GM10248 (cell line): ENCODE measurements around the gene ATP2B2.

Source experiments
- CTCF ChIA-PET: fragments of 300-600 bp; sonication (Branson Sonifier 250); formaldehyde crosslinking; extraction: SDS; loops from one replicate; lab custom pipeline; 2021; ENCODE audit warnings: antibody characterized with exemption; lab: Yijun Ruan, JAX
- POLR2A ChIA-PET: fragments of 350-650 bp; sonication (Branson Sonifier 250); formaldehyde crosslinking; extraction: SDS; loops from one replicate; lab custom pipeline; 2020; ENCODE audit warnings: antibody characterized with exemption; lab: Yijun Ruan, JAX
- DNase-seq: peaks from one replicate; pipeline ENCODE4 v3.0.0; 2012; ENCODE audit errors: extremely low spot score
- CTCF ChIP-seq: IDR thresholded peaks from 2 replicates; pipeline ENCODE4 v1.5.1; 2012; ENCODE audit warnings: mild to moderate bottlenecking, low read depth; ENCODE audit errors: extremely low read depth, missing control alignments, control extremely low read depth

ATP2B2 gene

DNA sequence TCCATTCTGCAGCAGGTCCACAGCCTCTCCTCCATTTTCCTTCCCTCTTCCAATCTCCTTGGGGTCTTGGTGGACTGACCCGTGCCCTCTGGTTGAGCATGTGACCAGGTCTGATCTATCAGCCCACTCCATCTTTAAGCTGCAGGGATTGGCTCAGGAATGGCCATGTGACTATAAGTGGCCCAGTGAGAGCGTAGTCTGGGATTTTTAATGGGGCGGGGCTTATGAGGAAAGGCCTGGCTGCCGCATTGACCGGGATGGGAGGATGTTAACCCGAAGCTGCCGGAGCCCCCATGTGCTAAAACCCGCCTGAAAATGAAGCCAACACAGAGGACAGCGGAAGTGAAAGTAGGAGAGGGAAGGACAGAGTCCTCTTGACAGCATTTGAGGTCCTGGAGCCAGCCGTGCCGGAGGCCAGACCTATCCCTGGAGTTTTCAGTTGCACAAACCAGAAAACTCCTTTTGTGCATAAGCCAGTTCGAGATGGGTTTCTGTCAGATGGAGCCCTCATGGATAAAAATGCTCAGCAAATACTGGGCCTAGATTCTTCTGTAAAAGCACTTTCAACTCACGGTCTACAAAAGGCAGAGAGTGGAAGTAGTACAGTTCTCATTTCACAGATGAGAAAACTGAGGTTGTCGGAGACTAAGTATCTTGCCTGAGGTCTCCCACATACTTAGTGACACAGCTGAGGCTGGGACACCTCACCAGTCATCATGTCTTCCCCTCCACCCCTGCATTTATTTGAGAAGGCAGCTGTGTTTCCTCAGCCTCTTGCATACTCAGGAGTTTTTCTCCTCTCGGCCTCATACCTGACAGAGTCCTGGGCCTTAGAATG is 61.9 kb downstream of the ATP2B2 start:
- POLR2A ChIA-PET = no interaction called here
- CTCF ChIA-PET = interaction anchor here (1.3 kb wide), 1 partner anchor 10 kb away, joined by 5 read pairs; no protein-coding TSS in a partner anchor
- no peak for DNase-seq

GRCh38 chr3:10442151-10442795 is 63.1 kb downstream of the ATP2B2 start:
- ChIA-PET POLR2A (no interaction called here), CTCF (interaction anchor here (1.3 kb wide), 1 partner anchor 9 kb away, joined by 5 read pairs; no protein-coding TSS in a partner anchor)
- no peak for TF ChIP-seq CTCF
- no peak for DNase-seq

More for the DNA sequence above, 61.9 kb downstream of the ATP2B2 start:
- no peak for TF ChIP-seq CTCF

GRCh38 chr3:10440684-10441083 is 64.7 kb downstream of the ATP2B2 start:
- ChIA-PET CTCF (no interaction called here), POLR2A (no interaction called here)
- TF ChIP-seq CTCF = no peak
- no peak for DNase-seq

DNA sequence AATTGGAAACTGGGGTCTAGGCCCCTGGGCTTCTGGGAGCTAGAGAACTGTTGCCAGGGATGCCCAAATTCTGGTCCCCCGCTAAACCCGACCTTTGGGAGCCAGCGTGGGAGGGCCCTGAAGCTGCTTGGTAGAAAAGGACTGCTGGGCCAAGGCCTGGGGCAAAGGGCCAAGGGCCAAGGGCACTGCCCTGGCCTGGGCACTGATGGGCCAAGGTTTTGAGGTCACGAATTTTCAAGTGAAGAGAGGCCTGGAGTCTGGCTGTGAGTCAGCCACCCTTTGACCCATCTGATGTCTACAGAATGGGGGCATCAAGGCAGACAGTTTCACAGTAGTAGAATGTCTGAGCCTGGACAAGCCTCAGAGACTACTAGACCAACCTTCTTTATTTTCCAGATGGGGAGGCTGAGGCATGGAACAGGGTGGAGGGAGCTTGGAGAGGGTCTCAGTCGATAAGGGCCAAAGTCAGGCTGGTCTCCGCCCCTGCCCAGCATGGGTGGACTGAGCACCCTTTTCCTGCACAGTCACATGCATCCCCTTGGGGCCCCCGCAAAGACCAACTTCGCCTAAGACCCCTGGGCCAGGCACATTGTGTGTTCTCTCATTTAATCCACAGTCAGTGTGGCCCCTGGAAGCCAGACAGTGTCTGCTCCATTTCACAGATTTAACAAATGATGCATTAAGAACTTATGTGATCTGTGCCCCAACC is 66.3 kb downstream of the ATP2B2 start:
- CTCF ChIA-PET = no interaction called here
- no peak for TF ChIP-seq CTCF
- no peak for DNase-seq
- POLR2A ChIA-PET = no interaction called here

DNA sequence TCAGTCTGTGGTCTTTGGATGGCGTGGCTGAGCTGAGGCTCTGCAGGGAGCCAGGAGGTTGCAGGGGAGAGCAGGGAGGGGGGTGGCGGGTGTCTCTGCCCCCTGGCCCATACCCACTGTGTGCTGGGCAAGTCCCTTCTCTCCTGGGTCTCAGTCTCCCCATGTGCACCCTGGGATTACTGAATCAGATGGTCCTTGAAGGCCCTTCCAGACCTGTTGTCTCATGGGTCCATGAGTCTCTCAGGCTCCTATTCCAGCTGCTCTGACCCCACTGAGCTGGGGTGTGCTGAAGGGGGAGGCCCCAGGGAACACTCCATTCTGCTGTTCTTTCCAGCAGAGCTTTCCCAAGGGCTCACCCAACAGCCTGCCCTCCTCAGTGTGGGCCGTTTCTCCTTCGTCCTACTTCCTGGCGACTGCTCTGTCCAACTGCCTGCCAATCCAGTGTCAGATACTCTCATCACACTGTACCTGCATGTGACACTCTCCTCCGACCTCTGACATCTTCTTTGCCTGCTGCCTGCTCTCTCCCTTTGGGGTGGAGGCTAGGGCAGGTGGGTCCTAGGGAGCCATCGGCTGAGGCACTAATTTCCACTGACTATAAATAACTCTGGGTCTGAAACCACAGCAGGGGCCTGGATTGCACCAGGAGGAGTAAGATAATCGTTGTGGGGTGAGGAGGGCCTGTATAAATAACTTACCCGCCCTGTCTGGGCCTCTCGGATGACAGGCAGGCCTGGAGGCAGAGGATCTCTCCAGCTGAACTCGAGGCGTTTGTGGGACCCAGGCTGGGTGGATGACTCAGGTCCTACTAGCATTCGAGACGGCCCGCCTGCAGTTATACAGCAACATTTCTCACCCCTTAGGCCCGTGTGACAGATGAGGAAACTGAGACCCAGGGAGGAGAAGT is 67.1 kb downstream of the ATP2B2 start:
- TF ChIP-seq CTCF = no peak
- no peak for DNase-seq
- POLR2A ChIA-PET = no interaction called here
- CTCF ChIA-PET = no interaction called here
